Stimulated activated CD4-positive, alpha-beta T cell treated with anti-CD3 and anti-CD28 coated beads, Interleukin-4, amount 100 ng/mL, for 24 hours (primary cell): ENCODE data around the gene MTMR6.
A peak's percentile ranks its signal among the peaks of the same experiment; 100 is the strongest.
"Not testable (repeated sequence)": the region's sequence is repeated elsewhere in the genome, so short reads cannot be mapped to it uniquely, and the experiment has no call there.

Experiments used
- DNase-seq: peaks from one replicate; pipeline ENCODE4 v3.0.0-alpha.2; 2020

Gene MTMR6

DNA sequence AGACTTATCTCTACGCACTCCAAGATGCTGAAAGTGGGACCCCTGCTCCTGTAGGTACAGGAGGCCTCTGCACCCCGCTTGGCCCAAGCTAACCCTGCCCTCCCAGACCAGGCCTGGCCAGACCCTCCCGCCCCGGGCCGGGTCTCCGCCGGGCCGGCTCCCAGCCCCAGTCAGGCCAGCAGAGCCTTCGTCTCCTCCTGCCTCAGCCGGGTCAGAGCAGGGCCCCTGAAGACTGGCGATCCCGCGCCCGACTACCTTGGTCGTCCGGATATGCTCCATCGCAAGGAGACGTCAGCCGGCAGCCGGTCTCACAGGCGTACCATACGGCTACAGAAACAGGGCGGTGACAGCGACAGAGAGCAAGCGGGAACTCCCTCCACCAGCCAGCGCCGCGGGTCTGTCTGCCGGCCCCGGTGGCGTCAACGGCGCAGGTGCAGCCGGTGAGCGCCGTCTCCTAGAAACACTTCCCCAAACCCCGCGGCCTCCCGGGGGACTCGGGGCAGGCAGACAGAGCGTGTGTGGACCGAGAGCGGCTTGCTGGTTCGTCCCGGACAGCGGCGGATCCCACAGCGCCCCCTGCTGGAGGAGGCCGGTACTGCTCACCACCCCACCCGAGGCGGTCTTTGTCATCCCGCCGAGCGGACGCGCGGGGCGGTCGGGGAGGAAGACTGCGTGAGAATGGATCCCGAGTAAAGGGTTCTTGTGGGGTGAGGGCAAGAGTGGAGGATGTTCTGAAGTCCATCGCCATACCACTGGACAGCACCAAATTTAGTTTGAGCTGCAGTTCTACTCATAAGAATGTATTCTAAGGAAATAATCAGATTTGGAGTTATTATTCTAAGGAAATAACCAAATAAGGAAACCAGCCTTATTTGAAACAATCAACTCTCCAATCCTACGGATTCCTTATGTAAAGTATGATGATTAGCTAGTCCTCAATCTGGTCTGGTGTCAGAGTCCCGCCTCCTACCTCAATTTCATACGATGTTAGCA lies at the start of gene MTMR6:
TSS of gene MTMR6 (minus strand) at position 520 of the 993 bp plus-strand sequence. CDS start at position 279, 241 bp downstream.
- DNase-seq: peak; percentile 95

DNA sequence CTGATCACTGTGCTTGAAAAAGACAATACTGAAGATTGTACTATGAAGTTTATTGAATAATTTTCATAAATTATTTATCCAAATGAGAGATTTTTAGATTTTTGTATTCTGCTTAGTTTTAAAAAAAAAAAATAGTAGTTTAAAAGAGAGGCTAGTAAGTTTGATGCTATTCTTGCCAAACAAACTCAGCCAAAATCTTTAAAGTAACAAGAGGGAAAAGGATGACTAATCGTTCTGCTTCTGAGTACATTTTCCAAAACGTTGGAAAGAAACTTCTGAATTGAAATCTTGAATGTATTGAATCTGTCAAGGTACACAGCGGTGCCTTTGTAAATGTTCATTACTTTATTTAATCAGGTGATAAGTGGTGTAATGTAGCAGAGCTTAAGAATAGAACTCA lies 48.6 kb upstream of the MTMR6 start:
- no peak for DNase-seq

DNA sequence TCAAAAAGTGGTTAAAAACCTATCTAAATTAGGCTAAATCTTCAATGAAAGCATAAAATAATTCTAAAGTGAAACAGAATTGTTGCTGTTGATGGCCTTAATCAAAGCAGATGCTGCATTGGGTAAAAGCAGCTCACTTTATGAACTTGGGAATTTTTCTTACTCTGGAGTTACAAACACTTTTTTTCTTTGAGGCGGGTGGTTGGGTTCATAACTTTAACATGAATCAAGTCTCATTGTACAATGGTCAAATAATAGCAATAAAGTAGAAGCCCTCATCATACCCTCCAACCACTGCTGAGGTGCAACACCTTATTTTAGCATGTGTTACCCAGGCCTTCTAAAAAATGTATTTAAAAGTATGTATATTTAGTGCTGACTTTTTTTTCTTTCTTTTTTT lies 43.3 kb upstream of the MTMR6 start:
- no peak for DNase-seq

DNA sequence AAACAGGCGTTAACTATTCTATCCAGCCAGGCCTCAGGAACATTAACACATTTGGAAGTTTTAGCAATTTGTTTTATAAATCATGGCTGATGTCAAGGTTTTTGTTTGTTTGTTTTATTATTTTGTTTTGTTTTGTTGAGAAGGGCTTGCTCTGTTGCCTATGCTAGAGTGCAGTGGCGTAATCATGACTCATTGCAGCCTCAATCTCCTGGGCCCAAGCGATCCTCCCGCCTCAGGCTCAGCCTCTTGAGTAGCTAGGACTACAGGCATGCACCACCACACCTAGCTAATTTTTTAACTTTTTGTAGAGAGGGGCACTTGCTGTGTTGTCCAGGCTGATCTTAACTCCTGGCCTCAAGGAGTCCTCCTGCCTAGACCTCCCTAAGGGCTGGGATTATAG lies 42.4 kb upstream of the MTMR6 start:
- no peak for DNase-seq

DNA sequence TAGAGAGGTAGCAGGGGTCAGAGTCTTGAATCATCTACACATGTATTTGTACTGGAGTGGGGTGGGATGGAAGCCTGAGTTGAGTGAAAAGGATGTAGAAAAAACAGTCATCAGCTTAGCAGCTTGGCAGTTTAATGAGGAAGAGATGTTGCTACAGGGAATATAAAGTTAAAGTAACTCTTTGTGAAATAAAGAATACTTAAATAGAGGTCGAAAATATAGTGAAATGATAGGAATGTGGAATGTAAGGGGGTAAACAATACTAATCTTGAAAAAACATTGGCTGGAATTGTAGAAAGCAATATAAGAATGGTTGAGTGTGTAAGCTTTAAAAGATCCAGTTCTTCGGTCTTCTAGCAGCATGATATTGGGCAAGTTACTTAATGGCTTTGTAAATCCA lies 36.8 kb upstream of the MTMR6 start:
- DNase-seq: no peak

DNA sequence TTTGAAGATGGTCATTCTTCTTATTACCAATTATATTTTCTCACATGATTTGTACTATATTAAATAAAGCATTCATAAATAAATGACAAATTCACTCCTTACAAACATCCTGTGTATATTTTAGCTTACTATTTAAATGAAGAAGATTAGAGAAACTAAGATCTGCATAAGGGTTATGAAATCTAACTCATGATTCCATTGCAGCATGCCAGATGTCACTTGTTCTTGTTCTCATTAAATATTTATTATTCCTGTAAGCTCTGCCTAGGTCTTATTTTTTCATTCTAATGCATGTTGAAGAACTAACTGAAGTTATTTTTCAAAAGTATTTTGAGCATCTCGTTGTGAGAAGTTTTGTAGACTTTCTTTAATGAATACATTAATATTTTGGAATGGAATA lies 32.5 kb upstream of the MTMR6 start:
- DNase-seq: no peak

DNA sequence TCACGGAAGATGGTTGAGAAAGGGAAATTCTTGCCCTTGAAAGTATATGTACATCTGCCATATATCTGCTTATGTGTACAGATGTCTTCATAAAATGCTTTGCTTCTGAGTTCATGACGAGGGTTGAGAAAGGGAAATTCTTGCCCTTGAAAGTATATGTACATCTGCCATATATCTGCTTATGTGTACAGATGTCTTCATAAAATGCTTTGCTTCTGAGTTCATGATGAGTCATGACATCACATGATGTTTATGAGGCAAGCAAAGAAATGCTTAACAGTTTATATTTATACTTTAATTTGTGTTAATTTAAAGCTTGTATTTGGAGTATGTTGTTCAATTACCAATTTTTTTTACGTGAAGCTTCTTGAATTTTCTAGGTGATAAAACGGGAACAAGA lies 31.7 kb upstream of the MTMR6 start:
- not testable (repeated sequence) for DNase-seq

DNA sequence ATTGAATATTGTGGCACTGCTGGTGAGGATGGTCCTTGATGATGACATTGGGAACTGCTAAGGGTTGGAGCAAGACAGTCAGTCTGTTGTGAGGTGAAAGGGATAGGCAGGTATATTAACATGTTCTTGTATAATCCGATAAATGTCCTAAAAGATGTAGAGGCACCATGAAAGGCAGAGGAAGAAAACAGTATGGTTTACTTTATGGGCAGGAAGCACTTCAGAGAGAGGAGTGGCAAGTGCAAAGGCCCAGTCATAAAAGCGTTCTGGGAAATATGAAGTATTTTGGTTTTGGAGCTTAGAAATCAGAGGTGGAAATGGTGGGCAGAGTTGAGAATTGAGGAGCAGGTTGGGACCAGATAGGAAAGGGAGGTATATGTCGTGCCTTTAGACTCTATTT lies 23.6 kb upstream of the MTMR6 start:
- no peak for DNase-seq

DNA sequence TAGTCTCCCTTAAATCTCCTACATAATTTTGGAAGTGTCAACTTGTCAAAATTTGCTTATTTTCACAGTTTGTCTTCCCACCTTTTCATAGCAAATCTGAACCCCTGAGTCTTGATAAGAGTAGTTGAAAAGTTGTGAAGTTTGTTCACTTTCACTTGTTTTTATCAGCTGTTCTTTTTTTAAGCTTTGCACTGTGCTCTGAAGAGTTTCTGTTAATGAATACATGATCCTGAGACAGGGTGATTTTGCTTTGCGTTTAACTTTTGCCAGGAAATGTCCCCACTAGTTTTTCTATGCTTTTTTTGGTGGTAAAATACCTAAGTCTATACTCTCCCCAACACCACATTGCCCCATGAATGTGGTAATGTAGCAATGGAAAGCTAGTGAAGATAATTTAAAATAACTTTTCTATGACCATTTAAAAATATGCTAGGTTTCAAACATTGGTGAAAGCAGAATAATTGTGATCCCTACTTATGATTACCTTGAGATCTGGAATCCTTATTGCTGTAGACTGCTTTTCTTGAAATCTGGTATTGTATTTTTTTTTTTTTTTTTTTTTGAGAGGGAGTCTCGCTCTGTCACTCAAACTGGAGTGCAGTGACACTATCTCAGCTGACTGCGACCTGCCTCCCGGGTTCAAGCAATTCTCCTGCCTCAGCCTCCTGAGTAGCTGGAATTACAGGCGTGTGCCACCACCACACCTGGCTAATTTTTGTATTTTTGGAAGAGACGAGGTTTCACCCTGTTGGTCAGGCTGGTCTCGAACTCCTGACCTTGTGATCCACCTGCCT lies 19.6 kb upstream of the MTMR6 start:
- no peak for DNase-seq

DNA sequence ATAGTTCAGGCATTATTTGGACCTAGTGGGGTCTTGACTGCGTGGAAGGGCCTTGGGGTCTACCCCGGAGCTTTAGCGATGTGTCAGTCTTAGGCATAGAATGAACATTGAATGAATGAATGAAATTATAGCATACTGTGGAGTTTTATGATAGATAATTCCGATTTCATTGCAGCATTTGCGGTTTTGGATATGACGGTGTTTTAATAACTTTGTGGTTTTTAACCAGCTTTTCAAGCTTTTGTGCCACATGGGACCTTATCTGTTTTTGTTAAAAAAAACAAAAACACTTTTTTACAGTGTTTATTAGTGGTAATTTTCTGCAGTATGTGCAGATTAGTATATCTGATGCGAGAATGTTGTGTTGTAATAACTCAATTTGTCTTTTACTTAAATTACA lies 14.8 kb upstream of the MTMR6 start:
- no peak for DNase-seq

DNA sequence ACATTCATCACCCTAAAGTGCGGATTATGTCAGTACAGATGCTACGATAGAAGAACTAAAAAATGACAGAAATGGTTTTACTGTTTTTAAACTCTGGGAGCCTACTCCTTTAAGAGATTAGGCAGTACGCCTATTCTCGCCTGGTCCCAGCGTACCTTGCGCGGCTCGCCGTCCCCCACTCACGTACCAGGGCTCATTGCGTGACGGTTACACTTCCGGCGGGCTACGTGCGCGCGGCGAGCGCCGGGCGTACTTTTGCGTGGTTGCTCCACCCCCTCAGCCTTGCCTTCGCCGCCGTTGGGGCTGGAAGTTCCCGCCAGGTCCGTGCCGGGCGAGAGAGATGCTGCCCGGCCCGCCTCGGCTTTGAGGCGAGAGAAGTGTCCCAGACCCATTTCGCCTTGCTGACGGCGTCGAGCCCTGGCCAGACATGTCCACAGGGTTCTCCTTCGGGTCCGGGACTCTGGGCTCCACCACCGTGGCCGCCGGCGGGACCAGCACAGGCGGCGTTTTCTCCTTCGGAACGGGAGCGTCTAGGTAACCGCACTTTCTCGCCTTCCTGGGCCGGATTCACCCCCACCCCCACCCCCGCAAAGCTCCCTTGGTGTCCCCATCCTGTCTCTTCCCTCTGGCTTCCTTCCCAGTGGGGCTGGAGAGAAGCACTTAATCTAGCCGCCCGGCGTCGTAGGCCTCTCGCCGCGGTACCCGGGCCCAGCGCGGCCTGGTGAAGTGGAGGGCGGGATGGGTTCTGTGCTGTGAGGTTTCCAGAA lies 14.2 kb upstream of the MTMR6 start, which contains the start of gene NUP58:
TSS of gene NUP58 (plus strand) at position 279 of the 767 bp plus-strand sequence. CDS start at position 428, 149 bp downstream.
- DNase-seq: peak; percentile 95

DNA sequence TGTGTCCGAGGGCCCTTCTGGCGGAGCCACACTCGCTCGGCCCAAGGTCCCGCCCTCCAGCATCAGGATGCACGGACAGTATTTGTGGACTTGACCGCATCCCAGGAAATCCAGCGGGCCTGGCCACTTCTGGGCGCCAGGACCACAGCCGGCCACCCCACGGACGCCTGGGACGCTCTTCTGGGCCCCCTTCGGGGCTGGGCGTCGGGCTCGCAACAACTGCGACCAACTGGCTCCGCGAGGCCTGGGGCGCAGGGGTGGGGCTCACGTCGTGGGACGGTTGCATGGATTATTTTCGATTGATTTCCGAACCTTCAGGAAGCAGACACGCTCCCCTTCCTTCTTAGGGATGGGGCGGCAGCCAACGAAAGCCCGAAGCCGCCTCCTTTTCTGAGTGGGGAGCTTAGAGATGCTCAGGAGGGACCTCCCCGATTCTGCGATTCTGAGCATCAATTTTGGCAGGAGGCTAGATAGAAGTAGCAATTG lies 13.6 kb upstream of the MTMR6 start:
- no peak for DNase-seq

DNA sequence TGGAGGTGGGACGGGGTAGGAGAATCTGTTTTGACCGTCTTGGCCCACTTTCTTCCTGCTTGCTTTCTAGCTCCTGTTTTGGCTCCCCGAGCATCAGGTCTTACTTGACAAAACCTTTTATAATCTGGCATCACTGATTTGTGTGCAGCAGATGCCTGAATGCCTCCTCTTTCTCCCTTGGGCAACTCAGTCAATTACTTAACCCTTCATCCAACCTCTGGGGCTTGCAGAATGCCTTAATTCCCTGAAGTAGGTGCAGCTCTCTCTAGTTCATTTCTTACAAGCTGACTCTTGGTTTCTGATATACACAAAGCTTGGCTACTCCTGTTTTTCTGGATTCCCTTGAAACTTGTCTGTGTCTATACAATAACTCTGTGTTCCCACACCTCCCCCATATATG lies 8.4 kb upstream of the MTMR6 start:
- DNase-seq: no peak

DNA sequence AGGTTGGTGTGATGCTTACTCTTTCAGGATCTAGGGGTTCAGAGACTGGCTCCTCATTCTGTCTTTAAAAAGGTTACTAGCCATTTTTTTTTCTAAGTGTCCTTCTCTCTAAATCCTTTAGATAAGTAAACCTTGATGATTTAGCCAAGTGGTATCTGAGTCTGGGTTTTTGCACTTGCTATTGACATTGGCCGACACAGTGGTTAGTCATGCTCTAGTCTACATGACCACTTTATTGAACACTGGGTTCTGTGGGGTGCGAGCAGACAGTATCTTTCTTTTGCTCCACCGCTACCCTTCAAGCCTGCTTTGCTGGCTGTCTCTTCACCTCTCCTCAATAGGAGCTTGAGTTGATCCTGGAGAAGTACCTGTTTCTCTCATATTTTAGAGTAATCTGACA lies 7.9 kb upstream of the MTMR6 start:
- no peak for DNase-seq

DNA sequence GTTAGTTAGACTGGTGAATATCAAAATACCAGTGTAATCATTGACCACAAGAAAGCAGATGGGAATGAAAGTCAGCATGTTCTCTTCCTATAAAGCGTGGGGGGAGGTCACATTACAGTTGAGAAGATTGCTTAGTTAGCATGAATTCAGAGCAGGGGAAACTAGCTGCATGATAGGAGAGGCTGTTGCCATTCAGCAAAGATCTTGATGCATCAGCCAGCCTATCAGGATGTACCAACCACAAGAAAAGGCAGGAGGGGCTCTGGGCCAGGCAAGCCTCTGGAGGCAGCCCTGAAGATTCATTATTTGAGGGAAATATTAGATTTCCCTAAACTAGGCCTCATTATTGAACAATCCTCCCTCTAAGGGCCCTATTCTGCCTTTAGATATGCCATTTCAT lies 5.0 kb upstream of the MTMR6 start:
- no peak for DNase-seq

DNA sequence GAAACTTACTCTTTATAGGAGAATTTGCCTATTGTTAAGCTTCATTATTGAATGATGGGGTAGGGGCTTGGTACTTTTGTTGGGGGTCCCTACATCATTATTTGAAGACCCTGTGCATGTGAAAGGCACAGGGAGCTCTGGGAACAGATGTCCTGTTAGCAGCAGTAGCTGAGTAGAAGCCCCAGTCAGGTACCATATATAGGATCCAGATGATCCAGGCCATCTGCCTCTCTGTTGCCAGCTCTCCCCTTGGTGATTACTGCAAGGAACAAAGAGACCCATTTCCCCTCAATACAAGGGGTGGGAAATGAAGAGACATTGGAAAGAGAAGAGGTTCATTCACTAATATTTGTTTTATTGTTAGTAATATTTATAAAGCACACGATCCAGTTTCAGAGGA lies 4.4 kb upstream of the MTMR6 start:
- no peak for DNase-seq

DNA sequence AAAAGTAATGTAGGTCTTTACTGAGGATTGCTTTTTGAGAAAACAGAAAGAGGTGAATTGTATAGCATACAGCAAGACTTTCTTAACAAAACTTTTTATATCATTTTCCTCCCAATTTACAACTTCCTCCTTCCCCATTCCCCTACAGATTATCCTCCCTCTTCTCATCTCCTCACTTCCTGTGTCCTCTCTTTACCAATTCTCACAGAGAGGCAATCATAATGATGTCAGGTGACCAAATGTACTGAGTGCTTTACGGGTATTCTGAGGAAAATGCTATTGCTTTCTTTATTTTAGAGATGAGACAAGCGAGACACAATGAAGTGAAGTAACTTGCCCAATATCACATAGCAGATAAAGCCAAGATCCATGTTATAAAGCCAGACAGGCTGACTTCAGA lies 1.7 kb upstream of the MTMR6 start:
- DNase-seq: no peak

DNA sequence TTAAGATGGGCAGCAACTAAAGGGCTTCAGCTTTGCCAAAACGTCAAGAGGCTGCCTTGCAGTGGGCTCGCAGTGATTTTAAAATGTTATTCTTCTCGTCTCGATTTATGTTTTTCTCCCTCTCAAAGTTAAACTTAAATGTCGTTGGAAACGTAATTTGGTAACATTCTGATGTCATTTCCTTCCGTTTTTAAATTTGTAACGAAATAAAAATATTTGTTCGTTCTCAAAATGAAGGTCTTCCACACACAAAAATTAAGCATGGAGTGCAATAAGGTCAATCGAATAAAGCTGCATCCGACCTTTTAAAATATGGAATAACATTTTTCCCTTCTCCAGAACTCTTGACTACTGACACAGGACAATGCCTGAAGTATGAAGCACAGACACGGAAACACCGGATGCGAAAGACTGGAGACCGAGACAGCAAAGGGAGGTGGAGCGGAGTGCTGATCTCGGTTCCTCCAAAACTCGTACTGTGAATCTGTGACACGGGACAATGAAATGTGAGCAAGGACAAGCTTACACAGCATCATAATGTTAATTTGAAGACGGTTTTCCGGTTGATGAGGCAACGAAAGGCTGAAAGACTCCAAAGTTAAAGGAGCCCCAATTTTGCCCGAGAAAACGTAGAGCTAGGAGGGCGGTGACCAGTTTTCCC lies 850 bp downstream of the MTMR6 start:
- DNase-seq: peak; percentile 32

DNA sequence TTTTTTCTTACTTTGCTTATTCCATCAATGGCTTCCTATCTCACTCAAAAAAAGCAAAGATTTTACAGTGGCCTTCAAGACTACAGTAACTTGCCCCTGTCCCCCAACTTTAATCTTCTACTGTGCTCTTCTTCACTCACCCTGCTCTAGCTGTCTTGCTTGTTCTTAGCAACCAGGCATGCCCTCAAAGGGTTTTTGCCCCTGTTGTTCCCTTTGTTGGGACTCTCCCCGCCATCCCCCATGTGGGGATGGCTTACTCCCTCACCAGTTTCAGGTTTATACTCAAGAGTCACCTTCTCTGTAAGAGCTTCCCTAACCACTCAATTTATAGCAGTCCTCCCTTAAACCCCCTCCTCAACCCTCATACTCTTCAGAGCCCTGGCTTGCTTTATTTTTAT lies 5.4 kb downstream of the MTMR6 start:
- peak; percentile 24 for DNase-seq

DNA sequence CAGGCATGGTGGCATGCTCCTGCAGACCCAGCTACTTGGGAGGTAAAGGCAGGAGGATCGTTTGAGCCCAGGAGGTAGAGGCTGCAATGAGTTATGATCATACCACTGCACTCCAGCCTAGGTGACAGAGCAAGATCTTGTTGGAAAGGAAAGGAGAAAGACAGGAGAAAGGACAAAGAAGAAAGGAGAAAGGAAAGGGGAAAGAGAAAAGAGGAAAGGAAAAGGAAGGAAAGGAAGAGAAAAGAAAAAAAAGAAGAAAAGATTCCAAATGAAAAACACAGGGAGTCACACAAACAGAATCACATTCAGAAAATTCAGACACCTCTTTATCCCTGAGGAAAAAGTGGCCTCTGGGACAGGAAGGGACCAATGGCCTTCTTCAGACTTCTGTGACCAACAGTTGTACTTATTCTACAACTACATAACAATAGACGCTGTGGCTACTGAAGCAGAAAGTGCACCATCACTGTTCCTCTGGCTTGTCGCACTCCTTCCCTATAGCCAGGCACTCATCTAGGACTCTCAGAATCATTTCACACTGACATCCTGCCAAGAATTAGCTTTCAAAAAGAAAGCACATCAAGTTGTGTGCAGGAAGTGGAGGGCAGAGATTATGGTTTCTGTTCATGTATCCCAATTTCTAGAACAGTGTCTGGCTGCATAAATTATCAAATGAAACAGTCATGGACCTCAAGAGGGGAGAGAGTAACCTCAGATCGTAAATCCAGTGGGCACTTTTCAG lies 5.9 kb downstream of the MTMR6 start:
- DNase-seq: peak; percentile 30

DNA sequence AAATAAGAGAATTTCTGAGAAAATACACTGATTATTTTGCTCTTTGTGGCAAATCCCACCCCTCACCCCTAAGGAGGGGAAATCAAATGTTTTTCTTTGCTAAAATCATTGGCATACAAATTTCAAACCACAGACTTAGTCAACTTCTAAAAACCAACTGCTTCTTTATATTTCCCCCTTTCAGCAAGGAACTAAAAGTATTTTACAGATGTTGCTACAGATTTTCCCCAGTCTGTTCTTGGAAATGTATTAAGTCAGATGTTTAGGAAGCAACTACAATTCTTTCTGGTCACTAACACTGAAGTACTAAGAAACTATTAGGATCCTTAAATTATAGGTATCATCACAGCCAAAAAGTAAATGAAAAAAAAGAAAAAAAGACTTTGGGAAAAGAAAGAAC lies 6.9 kb downstream of the MTMR6 start:
- no peak for DNase-seq

DNA sequence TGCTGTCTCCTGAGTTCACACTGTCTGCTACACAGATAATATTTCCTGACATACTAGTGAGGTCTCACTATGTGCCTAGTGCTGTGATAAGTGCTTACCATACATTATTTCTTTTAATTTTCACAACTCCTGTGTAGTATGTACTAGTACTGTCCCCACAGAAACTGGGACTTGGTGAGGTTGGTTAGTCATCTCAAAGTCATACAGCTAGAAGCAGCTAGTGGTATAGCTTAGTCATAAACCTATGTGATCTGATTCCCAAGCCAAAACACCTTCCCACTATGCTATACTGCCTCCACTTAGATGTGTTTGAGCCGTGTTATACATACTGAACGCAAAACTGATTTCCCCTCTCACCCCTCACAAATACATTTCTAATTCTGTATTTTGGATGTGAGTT lies 10.5 kb downstream of the MTMR6 start:
- peak; percentile 42 for DNase-seq
